HG03439 (cell line): Measurements from ENCODE around the gene TDRD3.
A peak's percentile ranks its signal among the peaks of the same experiment; 100 is the strongest.
"Not testable (repeated sequence)": the region's sequence is repeated elsewhere in the genome, so short reads cannot be mapped to it uniquely, and the experiment has no call there.

Source experiments
- ATAC-seq: cut with Tn5 transposase; IDR thresholded peaks from one replicate; pipeline ENCODE4 v1.9.1; 2021; ENCODE audit warnings: mild to moderate bottlenecking, moderate library complexity; ENCODE audit not compliant: unreplicated experiment

The TDRD3 gene

DNA sequence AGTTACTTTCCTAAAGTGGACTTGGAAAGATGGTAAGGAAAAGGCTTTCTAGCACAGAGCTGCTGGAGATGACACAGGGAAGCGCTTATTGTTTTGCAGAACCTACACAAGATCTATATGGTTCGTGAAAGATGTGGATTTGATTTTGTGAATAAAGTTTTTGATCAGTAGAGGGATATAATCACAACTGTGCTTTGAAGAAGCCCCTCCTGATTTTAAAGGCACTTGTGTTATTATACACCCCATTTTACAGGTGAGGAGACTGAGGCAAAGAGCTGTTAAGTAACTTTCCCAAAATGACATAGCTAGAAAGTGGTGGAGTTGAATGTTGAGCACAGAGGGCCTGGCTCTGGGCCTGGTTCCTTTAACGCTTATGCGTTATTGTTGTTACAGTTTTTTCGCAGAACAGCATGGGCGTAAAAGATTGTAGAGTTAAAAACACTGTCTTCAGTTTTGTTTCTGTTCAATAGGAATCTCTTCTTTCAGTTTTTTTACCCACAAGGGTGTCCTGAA lies 1.4 kb downstream of the TDRD3 start:
- ATAC-seq = no peak

DNA sequence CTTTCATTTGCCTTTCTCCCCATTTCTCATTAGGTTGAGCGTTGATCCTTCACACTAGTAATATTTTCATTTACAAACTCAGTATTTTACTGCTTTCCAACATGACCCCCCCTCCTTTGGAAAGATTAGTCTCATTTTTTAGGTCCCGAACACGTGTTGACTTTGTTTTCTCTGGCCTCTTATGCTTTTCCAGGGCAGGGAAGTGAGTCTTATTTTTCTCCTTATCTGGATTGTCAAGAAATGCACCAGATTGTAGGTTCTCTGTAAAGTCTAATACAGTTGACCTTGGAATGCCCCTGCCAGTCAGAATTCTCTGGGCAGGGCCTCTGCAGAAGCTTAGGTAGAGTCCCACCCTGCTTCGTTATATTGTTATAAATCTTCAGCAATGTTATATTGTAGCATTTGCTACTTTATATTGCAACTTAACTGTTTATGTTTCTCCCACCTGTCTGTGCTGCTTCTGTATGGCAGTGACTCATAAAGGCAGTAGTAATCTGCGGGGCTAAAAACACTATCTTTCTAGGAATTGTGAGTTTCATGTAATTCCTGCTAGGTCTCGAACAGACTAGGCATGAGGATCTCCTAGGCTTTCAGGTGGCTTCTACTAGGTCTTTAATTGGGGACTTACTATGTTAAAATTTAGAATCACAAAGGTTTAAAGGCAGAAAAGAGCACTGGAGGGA lies 2.0 kb downstream of the TDRD3 start:
- no peak for ATAC-seq

DNA sequence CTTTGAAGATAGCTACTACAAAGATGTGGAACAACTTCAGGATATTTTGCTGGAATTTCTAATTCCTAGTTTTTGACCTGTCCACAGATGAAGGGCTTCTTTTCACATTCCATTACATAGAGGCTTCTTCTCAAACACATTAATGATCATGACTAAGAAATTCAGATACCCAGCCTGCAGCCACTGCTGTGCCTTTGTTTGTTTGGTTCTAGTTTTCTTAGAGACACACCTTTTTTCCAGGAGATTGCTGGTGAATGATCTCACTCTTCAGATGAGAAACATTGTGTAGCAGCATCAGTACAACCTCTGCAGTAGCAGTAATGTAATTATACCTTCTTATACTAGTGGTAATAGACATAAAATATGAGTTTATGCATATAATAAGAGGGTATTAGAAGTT lies 5.0 kb downstream of the TDRD3 start:
- ATAC-seq = no peak

DNA sequence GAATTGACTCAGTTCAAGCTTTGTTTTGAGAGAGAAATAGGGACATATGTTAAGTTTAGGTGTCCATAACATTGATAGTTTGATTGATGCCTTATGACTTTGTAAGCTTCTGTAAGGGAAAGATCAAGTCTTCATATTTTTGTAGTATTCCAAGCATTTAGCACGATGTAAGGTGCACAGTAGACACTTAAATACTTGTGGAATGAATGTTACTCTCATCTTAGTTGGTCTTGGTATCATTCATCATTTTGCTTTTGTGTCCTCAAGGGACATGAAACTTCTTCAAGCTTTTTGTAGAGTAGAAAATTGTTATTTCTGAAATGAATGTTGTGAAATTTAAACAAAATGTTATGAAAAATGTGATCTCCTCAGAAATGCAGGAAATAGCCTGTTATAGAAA lies 10.1 kb downstream of the TDRD3 start:
- ATAC-seq = no peak

DNA sequence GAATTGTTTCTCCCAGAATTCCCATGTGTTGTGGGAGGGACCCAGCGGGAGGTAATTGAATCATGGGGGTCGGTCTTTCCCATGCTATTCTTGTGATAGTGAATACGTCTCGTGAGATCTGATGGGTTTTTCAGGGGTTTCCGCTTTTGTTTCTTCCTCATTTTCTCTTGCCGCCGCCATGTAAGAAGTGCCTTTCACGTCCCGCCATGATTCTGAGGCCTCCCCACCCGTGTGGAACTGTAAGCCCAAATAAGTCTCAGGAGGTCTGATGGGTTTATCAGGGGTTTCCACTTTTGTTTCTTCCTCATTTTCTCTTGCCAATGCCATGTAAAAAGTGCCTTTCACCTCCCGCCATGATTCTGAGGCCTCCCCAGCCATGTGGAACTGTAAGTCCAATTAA lies 10.8 kb downstream of the TDRD3 start:
- not testable (repeated sequence) for ATAC-seq

DNA sequence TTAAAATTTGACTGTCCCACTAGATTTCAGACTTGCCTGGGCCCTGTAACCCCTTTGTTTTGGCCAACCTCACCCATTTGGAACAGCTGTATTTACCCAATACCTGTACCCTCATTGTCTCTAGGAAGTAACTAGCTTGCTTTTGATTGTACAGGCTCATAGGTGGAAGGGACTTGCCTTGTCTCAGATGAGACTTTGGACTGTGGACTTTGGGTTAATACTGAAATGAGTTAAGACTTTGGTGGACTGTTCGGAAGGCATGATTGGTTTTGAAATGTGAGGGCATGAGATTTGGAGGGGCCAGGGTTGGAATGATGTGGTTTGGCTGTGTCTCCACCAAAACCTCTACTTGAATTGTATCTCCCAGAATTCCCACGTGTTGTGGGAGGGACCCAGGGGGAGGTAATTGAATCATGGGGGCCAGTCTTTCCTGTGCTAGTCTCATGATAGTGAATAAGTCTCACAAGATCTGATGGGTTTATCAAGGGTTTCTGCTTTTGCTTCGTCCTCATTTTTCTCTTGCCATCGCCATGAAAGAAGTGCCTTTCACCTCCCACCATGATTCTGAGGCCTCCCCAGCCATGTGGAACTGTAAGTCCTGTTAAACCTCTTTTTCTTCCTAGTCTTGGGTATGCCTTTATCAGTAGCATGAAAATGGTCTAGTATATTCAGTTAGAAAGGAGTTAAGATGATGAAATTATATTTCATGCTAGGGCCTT lies 12.7 kb downstream of the TDRD3 start:
- not testable (repeated sequence) for ATAC-seq

DNA sequence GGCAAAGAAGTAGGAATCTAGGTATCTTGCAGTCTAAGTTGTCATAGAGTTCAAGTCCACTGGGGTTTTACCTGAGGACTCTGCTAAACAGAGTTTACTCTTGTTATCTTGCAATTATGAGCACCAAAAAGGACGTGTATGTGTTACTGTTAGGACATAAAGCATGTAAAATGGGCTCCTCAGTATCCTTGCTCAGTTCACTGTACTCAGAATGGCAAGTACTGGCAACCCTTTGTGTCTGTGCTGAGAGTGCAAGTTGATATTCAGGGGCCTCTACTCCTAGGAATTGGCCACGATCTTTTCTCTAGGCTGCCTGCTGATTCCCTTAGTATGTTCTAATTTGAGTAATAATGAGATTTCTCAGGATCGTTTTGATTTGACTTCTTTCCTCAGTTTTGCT lies 13.3 kb downstream of the TDRD3 start:
- ATAC-seq = no peak

DNA sequence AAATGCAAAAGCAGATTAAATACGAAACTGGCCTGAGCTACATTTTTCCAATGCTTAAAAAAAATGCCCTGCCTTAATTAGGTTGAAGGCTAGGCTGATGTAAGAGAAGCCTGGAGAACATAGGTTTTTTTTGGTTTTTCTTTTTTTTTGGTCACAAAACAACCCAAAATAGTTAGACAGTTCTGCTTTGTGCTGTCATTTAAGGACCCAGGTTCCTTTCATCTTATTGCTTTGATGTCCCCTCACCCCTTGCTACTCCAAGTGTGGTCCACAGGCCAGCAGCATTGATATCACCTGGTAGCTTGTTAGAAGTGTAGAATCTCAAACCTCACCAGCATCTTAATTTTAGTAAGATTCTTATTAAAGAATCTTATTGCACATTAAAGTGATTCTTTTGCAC lies 14.4 kb downstream of the TDRD3 start:
- no peak for ATAC-seq

DNA sequence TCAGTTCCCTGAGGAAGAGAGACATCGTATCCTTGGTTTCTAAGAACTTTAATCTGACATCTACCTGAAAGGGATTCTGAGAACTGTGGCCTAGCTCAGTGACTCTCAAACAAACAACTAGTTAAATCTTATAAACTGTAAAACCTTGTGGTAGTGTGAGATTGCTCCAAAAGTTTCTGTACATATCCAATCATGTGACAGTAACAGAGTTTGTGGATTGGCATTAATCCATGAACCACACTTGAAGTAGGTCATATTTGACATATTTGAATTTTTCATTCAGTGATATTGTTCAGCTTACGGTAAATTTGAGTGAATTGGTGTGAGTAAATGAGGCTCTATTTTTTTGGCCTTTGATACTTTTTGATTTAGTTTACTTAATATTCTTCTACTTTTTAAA lies 15.0 kb downstream of the TDRD3 start:
- no peak for ATAC-seq

DNA sequence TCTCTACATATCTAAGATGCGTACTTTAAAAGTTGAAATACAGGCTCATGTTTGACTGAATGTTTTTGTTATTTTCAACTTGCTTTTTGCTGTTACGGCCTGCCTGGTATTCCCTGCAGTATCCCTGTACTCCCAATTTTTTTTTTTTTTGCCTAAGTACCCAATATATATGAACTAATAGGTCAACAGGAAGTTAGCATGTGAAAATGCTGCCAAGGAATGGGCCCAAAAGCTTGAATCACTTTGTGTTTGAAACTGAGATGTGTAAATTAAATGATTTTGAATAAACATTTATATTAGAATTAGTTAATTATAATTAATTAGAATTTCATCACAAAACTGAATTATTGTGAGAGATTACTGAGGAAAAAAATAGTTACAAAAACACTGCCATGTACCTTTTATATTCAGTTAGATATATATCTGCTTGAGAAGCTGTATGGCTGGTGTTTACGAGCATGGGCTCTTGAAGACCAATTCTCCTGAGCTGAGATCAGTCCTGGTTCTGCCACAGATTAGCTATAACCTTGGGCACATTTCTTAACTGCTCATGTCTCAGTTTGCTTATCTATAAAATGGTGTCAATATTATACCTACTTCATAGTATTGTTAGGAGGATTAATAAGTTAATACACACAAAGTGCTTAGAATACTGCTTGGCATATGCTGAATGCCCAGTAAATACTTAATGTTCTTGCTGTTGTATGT lies 16.0 kb downstream of the TDRD3 start:
- ATAC-seq = no peak

DNA sequence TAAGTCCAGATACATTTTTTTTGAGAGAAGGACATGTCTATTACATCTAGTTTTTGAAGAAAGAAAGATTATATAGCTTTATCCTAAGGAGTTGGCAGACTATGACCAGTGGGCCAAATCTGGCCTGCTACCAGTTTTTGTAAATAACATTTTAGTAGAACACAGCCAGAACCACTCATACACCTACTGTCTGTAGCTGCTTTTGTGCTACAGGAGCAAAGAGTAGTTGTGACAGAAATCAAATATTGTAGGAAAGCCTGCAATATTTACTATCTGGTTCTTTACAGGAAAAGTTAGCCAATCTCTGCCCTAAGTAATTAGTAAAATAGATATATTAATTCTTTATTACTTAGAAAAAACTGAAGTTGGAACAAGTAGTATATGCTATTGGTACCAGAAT lies 17.2 kb downstream of the TDRD3 start:
- no peak for ATAC-seq

DNA sequence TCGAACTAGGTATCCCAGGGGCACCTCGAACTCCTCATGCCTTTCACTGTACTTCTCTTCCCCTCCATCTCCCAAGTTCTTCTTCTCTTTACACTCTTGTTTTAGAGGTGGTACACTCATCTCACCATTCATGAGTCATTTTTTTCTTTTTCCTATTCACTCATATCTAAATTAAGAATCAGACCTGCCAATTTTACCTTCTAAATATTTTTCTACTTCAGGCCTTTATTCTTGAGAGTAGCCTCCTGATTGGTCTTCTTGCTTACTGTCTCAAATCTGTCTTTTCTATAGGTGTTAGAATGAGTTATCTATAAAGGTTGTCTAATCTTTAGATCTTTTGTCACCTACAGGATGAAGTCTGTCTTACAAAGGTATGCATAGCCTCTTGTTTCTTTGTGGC lies 20.7 kb downstream of the TDRD3 start:
- ATAC-seq = no peak

DNA sequence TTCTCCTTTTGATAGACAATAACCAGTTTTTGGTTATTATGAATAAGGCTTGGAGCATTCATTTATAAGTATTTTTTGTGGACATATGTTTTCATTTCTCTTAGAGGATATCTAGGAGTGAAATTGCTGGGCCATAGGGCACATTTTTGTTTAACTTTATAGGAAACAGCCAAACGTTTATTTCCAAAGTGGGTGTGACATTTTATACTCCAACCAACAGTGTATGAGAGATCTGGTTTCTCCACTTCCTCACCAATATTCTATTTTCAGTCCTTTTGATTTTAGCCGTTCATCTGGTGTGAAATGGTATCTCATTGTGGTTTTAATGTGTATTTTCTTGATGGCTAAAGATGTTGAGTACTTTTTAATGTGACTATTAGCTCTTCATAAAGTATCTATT lies 21.9 kb downstream of the TDRD3 start:
- no peak for ATAC-seq

DNA sequence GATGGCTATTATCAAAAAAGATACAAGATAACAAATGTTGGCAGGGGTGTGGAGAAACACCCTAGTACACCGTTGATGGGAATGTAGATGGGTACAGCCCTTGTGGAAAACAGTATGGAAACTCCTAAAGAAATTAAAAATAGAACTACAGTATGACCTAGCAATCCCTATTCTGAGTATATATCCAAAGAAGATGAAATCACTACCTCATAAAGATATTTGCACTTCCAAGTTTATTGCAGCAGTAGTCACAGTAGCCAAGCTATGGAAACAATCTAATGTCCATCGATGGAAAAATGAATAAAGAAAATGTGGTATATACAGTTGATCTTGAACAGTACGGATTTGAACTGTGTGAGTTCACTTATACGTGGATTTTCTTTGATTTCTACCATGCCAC lies 28.3 kb downstream of the TDRD3 start:
- no peak for ATAC-seq

DNA sequence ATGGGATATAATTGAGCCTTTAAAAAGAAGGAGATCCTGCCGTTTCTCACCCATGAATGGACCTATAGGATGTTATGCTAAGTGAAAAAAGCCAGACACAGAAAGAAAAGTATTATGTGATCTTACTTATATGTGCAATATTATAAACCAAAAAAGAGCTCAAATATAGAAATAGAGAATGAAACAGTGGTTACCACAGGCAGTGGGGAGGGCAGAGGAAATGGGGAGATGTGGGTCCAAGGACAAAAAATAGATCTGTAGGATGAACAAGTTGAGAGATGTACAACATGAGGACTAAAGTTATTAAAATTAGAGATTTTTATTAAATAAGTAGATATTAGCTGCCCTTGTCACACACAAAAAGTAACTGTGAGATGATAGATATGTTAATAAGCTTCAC lies 29.1 kb downstream of the TDRD3 start:
- ATAC-seq = no peak

DNA sequence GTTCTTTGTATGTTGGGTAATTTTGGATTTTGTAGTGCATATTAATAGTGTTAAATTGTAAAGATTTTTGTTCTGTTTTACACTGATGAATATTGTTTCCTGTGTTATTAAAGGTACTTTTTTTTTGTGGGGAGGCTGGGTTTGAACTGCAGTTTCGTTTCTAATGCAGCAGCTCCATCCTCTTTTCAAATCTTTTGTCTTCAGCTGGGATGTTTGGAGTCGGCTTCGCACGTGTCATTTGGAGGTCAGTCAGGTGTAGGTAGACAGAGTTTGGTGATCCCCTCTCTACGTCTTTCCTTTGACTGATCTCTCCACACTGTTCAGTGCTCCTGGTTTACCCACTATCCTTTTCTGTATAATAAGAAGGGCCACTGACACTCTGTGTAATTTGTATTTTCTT lies 30.3 kb downstream of the TDRD3 start:
- peak; percentile 44 for ATAC-seq

DNA sequence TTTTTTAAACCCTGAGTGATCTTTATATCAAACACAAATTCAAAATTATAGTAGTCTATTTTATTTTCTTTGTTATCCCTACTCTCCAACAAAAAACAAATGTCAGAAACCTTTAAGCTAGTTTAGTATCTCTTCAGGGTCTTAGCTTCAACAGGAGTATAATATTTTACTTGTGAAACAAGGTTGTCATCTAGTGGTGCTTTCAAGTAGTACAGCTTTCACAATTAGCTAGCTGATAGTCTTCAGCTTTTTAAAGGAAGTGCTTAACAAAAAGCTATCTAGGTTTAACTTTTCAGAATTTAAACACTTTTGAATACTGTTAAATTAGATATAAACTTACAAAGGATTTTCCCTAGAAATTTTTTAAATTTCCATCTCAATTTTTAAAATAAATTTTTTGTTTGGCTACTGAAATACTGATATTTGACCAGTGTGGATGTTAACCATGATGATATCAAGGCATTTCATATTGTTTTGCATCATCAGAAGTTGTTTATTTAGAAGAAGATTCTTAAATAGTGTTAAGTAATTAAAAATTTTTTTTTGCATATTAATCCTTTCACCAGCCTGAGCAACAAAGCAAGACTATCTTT lies 34.2 kb downstream of the TDRD3 start:
- ATAC-seq = peak; percentile 62

DNA sequence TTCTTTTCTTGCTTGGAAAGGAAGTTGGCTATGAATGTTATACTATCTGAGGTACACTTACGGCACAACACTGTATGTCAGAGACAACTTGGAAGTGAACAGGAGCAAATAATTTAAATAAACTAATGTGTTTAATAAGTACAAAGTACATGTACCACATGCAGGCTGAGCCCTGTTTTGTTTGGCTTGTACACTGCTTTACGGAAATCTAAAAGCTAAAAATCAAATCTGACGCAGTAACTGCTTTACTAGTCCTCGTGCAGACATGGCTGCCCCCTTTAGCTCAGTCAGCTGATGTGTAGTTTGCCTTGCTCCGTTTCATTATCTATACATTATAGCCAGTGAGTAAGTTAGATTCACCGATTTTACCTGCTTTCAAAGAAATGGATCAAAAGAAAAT lies 36.5 kb downstream of the TDRD3 start:
- ATAC-seq = no peak

DNA sequence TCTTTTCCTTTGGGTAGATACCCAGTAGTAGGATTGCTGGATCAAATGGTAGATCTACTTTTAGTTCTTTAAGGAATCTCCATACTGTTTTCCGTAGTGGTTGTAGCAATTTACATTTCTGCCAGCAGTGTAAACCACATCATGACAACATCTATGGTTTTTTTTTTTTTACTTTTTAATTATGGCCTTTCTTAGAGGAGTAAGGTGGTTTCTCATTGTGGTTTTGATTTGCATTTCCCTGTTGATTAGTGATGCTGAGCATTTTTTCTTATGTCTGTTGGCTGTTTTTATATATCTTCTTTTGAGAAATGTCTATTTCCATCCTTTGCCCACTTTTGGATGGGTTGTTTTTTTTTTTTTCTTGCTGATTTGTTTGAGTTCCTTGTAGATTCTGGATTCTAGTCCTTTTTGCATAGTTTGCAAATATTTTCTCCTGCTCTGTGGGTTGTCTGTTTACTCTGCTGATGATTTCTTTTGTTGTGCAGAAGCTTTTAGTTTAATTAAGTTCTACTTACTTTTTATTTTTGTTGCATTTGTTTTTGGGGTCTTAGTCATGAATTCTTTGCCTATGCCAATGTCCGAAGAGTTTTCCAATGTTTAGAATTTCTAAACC lies 38.8 kb downstream of the TDRD3 start:
- no peak for ATAC-seq

DNA sequence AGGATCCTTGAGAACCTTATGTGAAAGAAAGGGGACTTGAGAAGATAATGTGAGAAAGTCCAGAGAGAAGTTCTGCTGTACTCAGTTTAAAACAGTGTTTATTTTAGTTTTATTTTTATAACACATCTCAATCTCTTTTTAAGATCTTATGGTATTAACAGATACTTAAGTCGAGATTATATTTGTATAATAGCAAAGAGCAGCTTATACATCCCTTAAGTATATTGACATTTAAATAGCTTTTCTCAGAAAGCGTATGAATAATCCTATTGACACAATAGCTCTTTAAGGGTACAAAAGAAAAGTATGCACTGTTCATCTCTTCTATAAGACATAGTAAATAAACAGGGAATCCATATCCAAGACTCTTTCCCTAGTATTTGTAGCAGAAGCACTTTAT lies 42.2 kb downstream of the TDRD3 start:
- ATAC-seq = no peak

DNA sequence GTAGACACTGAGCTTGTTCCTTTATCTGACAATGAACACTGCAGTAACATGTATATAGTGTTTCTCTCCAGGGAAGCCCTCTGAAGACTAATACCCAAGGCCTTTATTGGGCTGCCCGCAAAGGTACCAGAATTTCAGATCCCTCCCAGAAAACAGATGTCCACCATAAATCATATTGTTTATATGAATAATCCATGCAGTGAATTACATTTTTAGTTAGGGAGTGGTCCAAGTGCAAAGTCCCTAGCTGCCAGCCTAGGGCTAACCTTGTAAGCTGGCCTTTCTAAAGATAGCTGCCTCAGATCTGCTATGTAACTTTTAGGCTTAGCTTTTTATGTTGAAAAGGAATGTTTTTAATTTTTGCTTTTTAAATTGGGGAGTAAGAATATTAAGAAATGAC lies 44.7 kb downstream of the TDRD3 start:
- no peak for ATAC-seq
